GM19467 (cell line): ENCODE data around the gene TNS3.

Source experiments
- ATAC-seq: cut with Tn5 transposase; IDR thresholded peaks from one replicate; pipeline ENCODE4 v1.9.1; 2021; ENCODE audit warnings: mild to moderate bottlenecking, moderate library complexity; ENCODE audit not compliant: unreplicated experiment

TNS3 gene

DNA sequence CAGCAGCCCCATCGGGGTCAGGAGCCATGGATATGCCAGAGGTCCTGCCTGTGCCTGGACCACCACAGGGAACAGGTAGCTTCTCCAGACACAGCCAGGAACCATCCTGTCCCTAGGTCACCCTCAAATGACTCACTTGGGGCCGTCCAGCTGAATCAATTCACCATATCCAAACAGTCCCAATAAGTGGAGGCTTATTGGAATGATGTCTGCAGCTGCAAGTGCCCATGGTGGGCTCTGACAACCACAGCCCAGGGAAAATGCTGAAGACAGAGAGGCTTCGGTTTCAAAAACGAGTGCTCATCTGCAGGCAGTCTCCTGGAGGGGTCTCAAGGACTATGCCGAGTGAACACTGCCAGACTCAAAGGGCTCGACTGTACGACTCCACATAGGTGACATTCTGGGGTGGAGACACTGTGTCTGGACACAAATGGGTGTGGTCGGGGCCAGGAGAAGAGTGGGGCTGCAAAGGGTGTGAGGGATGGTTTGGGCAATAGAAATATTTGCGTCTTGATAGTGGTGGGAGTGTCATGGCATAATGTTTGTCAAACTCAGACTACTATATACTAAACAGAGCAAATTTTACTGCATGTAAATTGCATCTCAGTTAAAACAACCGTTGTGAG, 204.8 kb downstream of the TNS3 start:
- no peak for ATAC-seq

DNA sequence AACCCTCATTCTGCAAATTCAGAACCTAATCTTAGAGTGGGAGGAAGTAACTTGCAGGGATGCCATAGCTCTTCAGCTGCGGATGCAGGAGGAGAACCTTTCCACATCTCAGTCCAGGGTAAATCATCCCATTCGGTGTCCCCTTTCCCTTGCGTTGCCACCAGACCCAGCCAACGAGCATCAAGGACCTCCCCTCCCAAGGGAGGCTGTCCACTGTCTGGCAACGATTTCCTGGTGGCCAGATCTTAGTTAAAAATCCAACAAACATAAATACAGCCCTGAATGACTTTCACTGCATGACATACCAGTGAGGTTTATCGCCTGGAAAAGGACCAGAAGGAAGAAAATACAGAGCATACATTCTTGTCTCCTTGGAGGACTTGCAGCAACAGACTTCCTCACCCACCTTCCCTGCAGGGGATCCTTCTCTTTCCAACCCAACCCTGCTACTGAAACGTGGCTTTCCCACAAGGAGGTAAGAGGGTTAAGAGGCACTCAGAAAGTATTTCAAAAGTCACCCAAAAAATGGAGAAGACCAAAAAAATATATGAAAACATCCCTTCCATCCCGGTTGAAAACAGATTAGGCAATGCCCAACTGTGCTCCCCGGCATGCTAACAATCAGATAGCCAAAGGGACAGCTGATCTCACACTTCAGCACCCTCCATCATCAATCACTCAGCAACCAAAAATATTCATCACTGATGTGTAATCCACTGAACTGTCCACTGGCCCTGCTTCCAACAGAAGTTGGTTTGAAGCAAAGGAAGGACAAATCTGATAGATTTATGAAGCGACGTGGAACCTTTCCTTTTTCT, 206.6 kb downstream of the TNS3 start:
- ATAC-seq = no peak

DNA sequence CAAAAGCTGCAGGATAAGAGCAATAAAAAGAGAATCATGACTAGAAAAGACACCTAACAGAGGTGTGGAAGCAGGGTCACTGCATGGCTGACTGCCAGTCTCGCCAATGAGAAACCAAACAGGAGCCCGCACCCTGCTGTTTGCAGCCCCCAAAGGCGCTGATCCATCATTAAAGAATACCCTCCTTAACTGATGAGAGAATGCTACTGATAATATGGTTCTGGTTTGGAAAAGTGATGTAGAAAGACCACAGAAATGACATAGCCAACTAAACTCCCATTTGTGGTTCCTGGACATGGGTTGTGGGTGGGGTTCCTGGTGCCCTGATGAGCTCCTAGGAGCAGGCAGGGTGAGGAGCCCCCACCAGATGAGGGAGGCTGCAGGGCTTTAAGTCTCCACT, 207.4 kb downstream of the TNS3 start:
- no peak for ATAC-seq

DNA sequence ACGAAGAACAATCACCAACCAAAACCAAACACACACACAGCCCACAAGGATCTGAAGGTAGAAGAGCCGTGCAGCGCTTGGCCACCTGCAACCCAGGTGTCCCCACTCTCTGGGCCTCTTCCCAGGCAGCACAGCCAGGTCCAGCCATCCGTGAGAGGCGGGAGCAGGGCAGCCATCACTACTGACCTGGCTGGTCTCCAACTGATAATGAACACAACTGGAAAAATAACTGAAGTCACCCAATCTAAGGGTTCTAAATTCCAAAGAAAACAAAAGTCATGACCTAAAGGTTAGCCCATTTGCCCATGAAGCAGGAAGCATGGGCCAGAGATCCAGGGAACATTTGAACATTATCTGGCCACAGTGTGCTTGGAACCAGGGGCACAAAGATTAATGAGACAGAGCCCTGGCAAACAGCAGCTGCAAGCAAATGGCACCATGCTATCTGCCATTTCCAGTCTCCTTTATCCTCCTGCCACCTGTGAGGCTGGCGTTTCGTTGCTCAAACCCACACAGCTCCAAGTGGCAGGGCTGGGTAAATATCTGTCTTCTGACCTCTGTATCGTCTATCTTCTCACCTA, 207.9 kb downstream of the TNS3 start:
- no peak for ATAC-seq

DNA sequence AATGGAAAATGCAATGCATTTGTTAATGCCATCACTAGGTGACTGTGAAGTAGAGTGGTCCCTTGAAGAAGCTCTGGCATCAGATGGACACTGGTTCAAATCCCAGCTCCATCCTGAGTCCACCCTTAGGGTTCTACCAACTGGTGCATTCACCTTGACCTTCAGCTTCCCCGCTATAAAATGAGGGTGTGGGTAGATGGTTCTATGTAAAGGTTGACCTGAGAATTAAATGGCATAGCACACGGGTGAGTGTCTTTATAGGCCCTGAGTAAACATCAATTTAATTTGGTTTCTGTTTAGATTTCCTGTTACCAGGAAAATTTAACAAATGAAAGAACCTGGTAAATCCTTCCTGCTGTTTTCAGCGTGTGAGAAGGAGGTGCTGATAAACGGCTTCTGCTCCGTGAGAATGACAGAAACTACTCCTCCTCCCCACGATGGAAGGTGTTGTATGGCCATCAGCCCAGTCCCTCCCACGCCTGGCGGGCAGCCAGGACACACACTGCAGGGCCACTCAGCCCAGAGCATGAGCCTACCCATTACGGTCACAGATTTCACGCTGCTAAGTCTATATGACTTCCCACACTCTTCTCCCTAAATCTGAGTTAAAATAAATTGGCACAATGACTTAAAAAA, 210.1 kb downstream of the TNS3 start:
- ATAC-seq = no peak

DNA sequence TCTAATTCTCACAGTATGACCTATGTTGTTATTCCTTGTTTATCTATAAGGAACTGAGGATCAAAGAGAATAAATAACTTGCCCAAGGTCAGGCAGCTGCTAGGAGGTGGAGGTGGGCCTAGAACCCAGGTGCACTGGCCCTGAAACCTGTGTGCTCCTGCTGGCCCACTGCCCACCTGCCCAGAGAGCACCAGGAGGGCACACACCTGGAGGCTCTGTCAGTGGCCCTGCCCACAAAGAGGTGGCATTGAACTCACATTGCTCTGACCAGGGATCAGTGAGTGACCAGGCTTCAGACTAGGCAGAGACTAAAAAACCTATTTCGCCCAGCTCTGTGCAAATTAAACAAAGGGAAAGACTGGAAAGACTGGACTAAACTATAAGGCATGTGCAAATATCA, 210.6 kb downstream of the TNS3 start:
- ATAC-seq = no peak

DNA sequence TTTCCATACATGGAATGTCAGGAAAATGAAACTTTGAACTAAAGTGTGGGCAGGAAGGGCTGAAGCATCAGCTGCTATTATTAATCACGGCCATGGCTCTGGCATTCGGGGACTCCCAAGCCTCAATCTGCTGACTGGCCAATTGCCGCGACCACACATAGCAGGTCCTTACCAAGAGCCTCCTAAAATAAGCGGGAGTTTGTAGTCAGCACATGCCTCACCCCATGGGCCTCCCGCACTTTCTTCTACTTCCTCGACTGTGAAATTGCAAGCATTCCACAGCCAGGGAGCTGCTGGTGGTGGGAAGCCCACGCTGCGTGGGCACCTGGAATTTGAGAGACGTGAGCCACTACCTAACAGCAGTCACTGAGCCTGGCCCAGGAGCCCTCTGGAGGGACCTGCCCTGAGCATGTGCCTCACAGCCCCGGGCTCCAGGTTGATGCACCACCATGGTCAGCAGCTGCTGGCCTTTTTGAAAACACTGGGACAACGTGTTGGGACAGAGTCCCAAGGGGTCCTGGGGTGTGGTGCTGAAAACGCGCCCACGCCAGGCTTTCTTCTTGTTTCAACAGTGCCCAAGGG, 211.4 kb downstream of the TNS3 start:
- no peak for ATAC-seq

DNA sequence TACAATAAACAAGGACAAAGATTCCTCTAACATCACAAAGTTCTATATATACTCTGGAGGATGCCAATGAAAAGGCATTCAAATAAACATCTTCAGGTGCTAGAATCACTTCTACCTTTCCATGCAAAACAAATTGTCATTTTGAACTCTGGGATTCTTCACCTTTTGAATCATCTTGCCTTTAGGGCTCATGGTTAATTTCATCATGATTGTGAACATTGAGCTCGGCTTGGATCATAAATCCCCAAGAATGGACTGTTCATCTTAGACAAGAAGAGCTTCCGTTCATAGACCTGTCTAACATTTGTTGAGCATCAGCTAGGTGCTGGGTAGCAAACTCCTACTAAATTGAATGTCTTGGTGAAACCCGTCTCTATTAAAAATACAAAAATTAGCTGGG, 212.2 kb downstream of the TNS3 start:
- no peak for ATAC-seq

DNA sequence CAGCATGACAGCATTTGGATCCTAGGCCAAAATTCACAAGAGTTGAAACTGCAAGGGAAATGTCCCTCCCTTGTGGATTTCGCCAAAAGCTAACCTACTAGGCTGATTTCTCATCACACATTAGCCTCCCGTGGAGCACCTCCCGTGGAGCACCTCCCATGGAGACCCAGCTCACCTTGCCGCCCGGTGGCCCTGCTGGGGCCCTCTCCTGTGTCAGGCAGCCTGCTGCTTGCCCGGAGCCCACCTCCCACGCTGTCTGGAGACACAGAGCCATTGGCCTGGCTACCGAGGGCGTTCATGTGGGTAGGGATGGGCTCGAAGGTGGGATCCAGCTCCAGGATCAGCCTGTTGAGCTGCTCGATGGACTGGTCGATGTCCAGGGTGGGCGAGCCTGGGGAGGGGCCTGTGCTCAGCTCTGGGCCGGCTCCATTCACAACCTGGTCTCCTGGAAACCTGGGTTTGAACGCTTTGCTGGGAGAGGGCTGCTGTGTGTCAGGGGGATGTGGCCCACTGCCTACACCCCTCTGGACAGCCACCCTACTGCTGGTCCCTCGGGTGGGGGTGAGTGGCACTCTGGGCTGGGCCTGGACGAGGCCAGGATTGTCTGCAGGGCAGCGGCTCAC, 213.6 kb downstream of the TNS3 start:
- ATAC-seq = no peak

DNA sequence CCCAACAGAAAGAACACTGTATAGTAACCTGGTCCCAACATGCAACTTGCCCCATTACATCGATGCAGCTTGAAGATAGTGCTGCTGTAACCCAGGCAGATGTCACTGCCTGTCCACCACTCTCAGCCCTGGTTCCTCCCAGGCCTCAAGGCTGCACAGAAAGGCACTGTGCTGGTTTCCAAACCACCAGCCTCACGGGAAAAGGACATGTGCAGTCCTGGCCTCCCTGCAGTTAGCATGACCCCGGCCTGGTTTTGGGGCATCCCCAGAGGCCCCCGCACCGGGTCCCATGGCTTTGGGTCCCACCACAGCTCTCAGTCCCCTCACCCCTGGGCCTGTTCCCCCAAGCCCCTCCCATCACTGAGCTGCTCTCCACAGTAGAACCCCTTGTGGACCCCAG, 214.5 kb downstream of the TNS3 start:
- no peak for ATAC-seq

DNA sequence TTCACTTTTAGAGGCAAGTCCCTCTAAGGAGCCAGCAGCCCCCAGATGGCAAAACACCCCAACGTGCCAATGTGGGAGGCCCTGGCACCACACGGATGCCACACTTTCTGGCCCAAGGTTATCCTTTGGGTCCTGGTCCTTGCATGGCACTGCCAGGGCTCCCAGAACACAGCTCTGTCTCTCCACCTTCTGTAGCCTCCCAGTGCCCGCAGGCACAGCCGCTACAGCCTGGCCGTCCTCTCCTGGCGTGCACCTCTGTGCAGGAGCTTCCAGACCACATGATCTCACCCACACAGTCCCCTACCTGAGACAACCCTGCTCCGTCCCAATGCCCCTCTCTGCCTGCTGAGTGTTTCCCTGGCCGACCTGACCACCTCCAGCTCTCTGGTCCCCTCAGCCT, 215.0 kb downstream of the TNS3 start:
- no peak for ATAC-seq

DNA sequence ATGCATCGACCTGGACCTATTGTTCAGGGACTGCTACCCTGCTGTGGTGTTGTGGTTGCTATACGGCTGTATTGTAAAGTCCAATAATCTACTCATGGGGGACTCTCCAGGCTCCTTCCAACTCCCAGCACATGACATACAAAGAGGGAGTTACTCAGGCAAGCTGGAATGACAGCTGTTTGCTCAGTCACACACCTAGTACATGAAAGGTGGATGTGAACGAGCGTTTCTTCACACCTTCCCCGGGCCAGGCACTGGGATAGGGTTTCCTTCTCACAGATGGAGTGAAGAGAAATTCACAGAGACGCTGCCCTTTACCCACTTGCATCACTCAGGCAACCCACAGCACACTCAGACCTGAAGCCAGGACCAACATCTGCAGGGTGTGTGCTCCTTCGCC, 215.7 kb downstream of the TNS3 start:
- ATAC-seq = no peak

DNA sequence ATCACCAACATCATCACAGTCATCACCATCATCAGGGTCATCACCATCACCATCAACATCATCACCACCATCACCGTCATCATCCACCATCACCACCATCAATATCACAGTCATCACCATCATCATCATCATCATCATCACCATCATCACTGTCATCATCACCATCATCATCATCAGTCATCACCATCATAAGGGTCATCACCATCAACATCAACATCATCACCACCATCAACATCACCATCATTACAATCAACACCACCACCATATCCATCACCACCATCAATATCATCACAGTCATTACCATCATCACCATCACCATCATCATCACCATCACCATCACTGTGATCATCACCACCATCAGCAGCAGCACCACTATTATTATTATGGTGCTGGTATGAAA, 218.9 kb downstream of the TNS3 start:
- ATAC-seq = no peak

DNA sequence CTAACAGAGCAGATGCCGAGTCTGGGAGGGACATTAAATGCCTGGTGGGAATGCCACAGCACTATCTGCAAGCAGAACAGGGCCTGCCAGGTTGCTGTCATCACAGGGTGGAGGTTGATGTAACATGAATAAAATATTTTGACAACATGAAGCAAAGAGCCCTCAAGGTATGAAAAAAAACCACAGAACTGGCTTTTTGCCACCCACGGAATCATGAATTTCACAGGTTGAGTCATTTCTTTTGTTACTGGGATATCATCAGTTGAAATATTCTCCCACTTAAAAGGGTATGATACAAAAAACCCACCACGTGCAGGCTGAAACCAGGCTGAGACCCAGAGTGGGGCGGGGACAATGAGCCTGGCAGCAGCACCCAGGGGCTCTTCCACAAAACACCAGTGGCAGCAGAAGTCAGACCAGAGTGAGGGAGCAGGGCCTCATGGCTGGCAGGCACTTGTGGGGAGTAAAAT, 220.1 kb downstream of the TNS3 start:
- no peak for ATAC-seq

DNA sequence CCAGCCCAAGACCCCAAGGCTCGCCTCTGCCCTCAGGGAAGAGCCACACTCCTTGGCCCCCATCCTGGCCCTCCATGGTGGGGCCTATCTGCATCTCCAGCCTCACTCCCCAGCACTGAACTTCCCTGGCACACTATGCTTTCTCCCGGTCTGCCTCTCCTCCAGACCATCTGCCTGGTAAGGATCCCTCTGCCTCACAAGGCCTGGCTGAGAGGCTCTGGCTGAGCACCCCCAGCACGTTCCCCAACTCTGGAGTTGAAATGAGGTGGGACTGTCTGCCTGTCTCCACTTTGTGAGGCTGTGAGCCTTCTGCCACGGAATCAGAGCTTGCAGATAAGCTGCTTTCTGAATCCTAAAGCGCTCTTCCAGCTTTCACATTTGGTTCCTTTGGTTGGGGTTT, 220.7 kb downstream of the TNS3 start:
- no peak for ATAC-seq

DNA sequence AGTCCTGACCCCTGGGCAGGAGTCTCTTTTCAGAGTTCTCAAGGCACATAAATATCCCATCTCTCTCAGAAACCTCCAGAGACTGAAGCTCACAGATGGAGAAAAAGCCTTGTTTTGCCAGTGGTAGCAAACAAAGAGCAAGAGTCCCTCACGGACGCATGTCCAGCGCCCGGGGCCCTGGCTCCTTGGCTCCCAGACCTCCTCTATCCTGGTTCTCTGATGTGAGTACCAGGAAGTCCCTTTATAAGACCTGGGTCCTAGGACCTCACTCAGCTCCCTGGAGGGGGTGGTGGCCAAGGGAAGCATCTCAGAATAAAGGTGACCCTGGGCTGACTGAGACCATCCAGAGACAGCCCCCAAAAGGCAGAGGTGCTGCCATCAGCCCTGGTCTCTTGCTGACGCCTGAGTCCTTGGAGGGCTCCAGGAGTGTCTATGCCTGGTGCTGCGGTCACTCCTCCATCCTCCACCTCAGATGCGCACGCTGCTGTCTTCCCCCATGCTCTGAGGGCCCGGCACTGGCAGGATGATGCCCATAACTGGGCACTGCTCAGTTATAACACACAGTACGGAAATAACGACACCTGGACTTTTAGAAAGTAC, 221.5 kb downstream of the TNS3 start:
- ATAC-seq = no peak

DNA sequence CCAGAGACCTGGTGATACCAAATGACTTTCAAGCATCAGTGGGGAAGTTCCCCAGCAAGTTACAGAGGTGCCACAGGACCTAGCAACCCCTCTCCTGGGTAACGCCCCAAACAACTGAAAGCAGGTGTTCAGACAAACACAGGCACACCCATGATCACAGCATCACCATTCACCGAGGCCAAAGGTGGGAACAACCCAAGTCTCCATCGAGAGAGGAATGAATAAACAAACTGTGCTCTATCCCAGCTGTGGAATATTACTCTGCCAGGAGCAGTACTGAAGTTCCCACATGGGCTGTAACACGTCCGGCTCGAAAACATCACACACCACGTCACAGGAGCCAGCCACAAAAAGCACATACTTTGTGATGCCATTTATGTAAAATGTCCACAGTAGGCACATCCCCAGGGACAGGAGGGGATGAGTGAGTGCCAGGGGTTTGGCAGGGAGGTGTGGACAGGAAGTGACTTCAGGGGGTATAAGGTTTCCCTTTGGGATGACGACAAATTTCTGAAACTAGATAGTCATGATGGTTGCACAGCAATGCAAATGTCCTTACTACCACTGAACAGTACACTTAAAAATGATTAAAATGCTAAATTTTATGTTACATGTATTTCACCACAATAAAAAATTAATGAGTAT, 222.8 kb downstream of the TNS3 start:
- no peak for ATAC-seq

DNA sequence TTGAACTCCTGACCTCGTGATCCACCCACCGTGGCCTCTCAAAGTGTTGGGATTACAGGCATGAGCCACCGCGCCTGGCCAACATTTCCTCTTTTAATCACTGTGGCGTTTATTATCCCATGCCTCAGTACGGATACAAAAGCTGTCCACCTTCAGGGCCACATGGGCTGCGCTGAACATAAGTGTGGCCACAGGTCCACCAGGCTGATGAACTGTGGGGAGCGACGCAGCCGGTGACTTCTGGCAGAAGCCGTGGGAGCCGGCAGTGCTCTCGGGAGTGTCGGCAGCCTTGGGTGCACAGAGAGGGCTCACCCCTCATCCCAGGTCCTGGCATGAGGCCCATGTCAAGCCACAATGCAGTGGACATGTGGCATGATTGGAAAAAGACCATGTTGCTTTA, 223.6 kb downstream of the TNS3 start:
- no peak for ATAC-seq

DNA sequence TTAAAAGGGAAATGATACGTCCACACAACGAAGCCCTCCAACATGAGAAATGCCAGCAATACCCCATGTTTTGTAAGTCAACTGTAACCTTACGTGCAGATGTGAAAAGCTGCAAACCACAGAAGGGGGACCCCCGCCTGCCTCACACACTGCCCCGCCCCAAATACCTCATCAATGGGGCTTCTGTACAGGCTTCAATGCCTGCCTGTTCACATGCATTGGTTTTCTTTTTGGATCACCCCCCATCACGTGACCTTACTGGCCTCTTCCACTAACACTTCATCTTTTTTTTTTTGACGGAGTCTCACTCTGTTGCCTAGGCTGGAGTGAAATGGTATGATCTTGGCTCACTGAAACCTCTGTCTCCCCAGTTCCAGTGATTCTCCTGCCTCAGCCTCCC, 224.0 kb downstream of the TNS3 start:
- no peak for ATAC-seq

DNA sequence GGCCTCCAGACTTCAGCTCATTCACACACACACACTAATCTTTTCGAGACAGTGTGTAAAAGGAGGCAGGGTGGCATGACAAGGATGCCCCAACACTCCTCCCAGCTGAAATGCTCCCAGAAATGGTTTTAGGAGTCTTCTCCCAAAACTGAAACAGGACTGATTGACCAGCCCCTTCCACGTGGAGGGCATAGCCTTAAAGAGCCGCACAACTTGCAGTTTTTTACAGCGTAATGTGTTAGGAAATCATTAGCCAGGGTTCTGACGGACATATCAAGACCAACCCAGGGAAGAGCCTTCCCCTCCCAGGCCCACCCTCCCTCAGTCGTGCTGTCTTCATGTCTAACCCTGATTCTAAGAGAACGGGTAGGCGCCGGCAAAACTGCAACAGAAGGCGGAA, 224.6 kb downstream of the TNS3 start:
- ATAC-seq = no peak
